SK-N-SH (cell line): ENCODE results near the gene MAP2K5.

Source experiments
- EZH2phosphoT487 ChIP-seq: fragments of 200-600 bp; sonication (generic); IDR thresholded peaks from 2 replicates; pipeline ENCODE4 v1.6.1; 2017; ENCODE audit warnings: low read depth, mixed run types, mild to moderate bottlenecking, antibody characterized with exemption, moderate library complexity, borderline replicate concordance
- MEF2A ChIP-seq: IDR thresholded peaks from 2 replicates; pipeline ENCODE4 v1.4.0; 2012; ENCODE audit warnings: low read depth, borderline replicate concordance
- NFIC ChIP-seq: IDR thresholded peaks from 2 replicates; pipeline ENCODE4 v1.4.0; 2012; ENCODE audit warnings: borderline replicate concordance
- NRF1 ChIP-seq: IDR thresholded peaks from 2 replicates; pipeline ENCODE4 v1.6.1; 2012; ENCODE audit warnings: low read depth, mild to moderate bottlenecking, low read length
- RCOR1 ChIP-seq: fragments of 150-350 bp; IDR thresholded peaks from 2 replicates; pipeline ENCODE4 v1.6.1; 2017; ENCODE audit warnings: antibody characterized with exemption, low read length
- RFX5 ChIP-seq: IDR thresholded peaks from 2 replicates; pipeline ENCODE4 v1.6.1; 2012; ENCODE audit warnings: mild to moderate bottlenecking, improper control_type of control experiment, low read length
- SIN3A ChIP-seq: IDR thresholded peaks from 2 replicates; pipeline ENCODE4 v1.6.1; 2012; ENCODE audit warnings: low read depth, mild to moderate bottlenecking, low read length, moderate library complexity, borderline replicate concordance
- SMC3 ChIP-seq: IDR thresholded peaks from 2 replicates; pipeline ENCODE4 v1.6.1; 2012; ENCODE audit warnings: low read depth, low read length, improper control_type of control experiment
- ZBTB33 ChIP-seq: IDR thresholded peaks from 2 replicates; pipeline ENCODE4 v1.4.0; 2012; ENCODE audit warnings: low read depth, borderline replicate concordance
- TF ChIP-seq, protein P1 (sequence below): fragments of 150-350 bp; IDR thresholded peaks from 2 replicates; pipeline ENCODE4 v1.6.1; 2017; ENCODE audit warnings: antibody characterized with exemption, low read length, low read depth, borderline replicate concordance
- TF ChIP-seq, protein P2 (sequence below): fragments of 200-600 bp; sonication (generic); IDR thresholded peaks from 2 replicates; pipeline ENCODE4 v1.6.1; 2017; ENCODE audit warnings: antibody characterized with exemption, mild to moderate bottlenecking, moderate library complexity
- TF ChIP-seq, protein P3 (sequence below): IDR thresholded peaks from 2 replicates; pipeline ENCODE4 v1.4.0; 2012; ENCODE audit warnings: low read depth

- TF ChIP-seq NFIC (no peak), EZH2phosphoT487 (no peak), SMC3 (no peak), NRF1 (no peak), RFX5 (no peak), RCOR1 (no peak), MEF2A (no peak), ZBTB33 (no peak), SIN3A (no peak)
- TF ChIP-seq, protein P1, sequence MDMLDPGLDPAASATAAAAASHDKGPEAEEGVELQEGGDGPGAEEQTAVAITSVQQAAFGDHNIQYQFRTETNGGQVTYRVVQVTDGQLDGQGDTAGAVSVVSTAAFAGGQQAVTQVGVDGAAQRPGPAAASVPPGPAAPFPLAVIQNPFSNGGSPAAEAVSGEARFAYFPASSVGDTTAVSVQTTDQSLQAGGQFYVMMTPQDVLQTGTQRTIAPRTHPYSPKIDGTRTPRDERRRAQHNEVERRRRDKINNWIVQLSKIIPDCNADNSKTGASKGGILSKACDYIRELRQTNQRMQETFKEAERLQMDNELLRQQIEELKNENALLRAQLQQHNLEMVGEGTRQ, result no peak
- TF ChIP-seq, protein P2, sequence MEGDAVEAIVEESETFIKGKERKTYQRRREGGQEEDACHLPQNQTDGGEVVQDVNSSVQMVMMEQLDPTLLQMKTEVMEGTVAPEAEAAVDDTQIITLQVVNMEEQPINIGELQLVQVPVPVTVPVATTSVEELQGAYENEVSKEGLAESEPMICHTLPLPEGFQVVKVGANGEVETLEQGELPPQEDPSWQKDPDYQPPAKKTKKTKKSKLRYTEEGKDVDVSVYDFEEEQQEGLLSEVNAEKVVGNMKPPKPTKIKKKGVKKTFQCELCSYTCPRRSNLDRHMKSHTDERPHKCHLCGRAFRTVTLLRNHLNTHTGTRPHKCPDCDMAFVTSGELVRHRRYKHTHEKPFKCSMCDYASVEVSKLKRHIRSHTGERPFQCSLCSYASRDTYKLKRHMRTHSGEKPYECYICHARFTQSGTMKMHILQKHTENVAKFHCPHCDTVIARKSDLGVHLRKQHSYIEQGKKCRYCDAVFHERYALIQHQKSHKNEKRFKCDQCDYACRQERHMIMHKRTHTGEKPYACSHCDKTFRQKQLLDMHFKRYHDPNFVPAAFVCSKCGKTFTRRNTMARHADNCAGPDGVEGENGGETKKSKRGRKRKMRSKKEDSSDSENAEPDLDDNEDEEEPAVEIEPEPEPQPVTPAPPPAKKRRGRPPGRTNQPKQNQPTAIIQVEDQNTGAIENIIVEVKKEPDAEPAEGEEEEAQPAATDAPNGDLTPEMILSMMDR, result no peak
- TF ChIP-seq, protein P3, sequence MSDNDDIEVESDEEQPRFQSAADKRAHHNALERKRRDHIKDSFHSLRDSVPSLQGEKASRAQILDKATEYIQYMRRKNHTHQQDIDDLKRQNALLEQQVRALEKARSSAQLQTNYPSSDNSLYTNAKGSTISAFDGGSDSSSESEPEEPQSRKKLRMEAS, result no peak
Observed at GRCh38 chr15:67587754-67588153, 45.3 kb downstream of the MAP2K5 start.
